IPS-NIHi11 (cell line): ENCODE data around the gene KCNQ1.

Experiments
- DNase-seq: peaks from one replicate; pipeline ENCODE4 v3.0.0; 2012; ENCODE audit warnings: mixed read lengths, low spot score

Gene KCNQ1

DNA sequence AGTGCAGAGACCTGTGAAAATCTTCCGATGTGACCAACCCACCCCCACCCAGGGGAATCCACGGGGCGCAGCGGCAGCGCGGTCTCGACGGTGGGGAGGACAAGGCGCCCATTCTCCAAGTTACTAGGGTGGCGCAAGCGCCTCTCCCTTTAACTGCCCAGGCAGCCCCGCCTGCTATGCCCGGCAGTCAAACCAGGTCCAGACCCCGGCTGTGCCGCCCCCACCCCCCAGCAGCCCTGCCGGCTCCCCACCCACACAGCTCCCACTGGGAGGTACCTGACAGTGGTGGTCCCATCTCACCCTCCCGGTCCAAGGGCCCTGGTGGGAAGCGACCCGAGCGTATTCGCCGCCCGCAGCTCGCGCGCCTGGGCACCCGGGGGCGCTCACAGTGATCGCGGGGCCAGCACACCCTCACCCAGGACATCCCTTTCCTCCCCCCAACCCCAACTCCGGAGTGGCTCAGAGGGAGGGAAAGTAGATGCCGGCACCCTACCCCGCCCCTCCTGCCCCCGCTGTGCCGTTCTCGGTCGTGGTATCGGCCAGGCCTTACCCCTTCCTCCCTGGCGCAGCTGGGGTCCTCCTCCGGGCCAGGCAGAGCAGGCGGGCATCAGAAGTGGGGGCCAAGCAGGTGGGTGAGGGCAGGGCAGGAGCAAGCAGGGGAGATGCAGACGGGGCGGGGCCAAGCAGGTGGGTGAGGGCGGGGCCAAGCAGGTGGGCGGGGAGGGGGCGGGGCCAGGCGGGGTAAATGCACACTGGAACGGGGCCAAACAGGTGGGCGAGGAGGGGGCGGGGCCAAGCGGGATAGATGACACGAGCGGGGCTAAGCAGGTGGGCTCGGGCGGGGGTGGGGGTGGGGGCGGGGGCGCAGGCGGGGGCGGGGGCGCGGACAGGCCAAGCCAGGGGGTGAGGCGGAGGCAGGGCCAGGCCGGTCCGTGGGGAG lies 657 bp upstream of the KCNQ1 start, which contains the start of gene TRPM5:
TSS of gene TRPM5 (minus strand) at position 634 of the 940 bp plus-strand sequence. CDS start 21,478 bp downstream, outside the sequence.
- peak; percentile 96 for DNase-seq

DNA sequence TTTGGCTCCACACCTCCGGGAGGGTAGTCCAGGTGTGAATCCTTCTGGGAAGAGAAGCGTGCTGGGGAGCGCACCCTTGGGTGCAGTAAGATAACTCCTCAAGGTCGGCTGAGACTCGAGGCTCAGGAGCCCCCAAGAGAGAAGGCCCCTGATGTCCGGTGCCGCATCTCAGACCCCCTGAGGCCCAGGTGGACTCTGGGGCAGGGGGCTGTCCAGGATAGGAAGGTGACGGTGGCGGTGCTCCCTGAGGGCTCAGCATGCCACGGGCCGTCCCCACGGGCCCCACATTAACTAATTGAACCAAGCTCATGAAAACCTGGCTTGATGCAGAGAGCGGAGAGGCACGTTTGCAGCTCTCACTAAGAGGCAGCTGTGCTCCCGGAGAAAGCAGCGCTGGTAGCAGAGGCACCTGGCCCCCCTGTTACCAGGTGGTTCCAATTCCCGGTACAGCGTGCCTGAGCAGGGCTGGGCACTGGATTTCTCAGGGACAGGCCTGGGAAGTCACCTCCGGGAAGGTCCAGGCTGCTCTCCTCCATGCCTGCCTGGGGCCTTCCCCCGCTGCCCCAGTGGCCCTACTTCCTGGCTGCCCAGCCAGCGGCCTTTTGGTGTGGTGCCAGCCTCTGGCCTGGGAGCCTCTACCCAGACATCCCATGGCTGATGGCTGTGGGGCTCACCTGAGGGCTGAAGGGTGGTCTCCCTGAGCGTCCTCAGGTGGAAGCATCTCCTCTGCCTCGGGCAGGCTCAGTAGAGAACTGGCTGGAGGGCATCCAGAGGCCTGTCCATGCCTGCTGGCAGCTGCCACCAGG lies 1.1 kb downstream of the KCNQ1 start:
- peak; percentile 42 for DNase-seq

GRCh38 chr11:2446590-2447252 lies 1.9 kb downstream of the KCNQ1 start:
- peak; percentile 8 for DNase-seq

DNA sequence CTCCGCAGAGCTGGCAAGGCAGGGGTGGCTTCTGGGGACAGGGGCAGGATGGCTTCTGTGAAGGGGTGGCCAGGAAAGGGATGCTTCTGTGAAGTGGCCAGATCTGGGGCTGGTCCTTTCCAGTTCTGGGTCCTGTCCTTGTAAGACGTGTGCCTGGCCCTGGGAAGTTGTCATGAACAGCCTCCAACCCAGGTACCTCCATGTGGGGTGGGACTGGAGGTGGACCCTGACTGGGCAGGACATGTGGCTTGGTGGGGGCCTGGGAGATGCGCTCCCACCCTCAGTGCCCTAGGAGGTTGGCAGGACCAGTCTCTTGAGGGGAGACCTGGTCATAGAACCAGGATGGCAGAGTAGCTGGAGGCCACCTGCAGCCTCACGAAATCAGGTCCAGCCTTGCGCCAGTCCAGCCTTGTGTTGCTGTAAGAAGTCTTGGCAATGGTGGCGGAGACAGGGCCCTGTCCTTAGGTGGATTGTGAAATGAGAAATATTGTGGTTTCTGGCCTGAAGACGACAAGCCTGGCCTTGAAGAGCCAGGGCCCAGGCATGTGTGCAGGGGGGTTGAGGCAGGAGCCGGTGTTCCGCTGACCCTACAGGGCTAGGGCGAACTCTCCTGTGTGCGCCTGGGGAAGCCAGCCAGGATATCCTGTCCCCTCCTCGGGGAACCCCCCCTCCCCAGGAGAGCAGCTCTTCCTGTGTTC lies 2.6 kb downstream of the KCNQ1 start:
- DNase-seq = peak; percentile 2

GRCh38 chr11:2447951-2448650 lies 3.3 kb downstream of the KCNQ1 start:
- peak; percentile 6 for DNase-seq

- DNase-seq = peak; percentile 3
Measured at GRCh38 chr11:2448661-2449547, 4.1 kb downstream of the KCNQ1 start.

GRCh38 chr11:2449548-2450320 lies 4.9 kb downstream of the KCNQ1 start:
- DNase-seq = peak; percentile 22

DNA sequence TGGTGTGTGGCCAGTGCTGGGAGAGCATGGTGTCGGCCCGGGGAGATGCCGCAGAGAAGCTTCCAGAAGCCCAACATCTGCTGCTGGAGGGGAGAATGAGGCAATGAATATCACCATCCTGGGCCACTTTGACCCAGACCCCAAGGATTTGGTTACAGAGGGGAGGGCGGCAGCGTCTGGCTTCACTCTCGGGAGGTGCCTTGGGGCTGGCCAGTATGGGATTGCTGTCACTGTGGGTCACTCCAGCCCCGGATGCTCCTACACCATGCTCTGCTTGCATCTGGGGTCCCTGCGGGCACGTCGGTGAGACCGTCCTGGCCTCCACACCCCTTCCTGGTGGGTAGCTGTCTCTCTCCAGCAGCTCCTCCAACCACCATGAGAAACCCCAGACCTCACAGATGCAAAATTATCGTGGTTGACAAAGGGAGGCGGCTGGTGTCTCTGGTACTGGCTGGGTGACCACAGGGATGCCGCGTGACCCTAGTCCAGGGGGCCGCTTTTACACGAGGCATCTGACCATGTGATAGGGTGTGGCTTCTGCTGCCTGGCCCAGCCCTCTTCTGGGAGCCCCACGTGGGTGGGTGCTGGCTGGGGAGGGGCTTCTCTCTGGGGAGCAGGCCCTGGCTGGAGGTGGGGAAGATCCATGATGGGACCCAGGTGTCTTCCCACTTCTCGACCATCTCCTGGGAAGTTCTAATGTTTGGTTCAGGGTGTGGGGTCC lies 5.7 kb downstream of the KCNQ1 start:
- DNase-seq = no peak

DNA sequence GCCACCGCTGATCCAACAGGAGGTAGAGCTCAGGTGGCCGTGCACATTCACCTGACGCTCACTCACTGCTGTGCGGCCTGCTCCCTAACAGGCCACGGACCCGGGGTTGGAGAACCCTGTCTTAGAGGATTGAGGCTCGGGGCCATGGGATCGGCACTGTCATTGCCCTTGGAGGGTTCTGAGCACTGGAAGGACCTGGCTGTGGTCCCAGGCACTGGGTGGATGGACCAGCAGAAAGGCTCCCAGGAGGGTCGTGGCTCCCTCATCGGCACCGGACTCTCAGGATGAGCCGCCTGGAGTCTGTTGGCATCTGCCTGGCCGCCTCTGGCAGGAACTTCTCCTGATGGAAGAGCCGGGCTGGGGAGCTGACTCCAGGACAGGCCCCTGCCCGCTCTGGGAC lies 6.5 kb downstream of the KCNQ1 start:
- no peak for DNase-seq

- no peak for DNase-seq
Measured at GRCh38 chr11:2451916-2452315, 7.1 kb downstream of the KCNQ1 start.

DNA sequence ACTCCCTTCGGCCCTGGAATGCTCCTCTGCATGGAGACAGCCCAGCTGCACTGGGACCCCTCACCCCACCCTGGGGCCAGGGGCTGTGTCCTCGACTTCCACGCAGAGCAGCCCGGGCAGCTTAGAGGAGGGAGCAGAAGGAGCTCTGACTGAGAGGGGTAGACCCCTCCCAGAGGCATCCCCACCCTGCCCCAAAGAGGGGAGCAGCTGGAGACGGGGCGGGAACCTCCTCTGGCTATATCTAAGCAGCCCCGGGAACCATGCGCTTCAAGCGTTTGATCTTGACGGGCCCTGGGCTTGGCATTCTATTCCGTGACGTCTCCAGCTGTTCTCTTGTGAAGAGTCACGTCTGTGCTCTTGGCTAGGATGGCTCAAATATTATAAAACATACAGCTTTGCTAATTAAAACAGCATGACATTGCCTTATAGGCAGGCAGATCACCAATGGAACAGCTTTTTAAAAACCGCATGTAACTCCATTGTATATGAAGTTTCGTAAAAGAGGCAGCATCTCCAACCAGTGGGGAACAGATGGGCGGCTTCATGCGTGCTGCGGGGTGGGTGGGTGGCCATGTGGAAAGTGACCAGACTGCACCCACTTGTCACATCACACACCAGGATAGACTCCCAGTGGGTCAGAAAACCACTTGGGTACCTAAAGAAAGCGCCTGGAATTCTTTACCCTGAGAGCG lies 7.7 kb downstream of the KCNQ1 start:
- no peak for DNase-seq

DNA sequence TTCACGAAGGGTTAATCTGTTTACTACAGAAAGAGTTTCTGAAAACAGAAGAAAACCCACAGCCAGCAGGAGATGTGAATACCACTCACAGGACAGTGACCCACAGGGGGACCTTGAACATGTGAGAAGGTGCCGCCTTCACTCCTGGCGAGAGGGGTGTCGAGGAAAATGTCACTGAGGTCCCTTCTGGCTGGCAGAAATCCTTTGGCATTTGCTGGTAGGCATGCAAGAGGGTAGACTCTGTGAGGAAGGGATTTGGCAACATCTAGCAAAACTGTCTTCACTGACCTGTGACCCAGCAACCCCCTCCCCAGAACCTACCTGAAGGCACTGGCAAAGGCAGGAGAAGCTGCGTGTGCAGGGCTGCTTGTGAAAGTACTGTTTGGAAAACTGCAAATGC lies 8.6 kb downstream of the KCNQ1 start:
- no peak for DNase-seq

DNA sequence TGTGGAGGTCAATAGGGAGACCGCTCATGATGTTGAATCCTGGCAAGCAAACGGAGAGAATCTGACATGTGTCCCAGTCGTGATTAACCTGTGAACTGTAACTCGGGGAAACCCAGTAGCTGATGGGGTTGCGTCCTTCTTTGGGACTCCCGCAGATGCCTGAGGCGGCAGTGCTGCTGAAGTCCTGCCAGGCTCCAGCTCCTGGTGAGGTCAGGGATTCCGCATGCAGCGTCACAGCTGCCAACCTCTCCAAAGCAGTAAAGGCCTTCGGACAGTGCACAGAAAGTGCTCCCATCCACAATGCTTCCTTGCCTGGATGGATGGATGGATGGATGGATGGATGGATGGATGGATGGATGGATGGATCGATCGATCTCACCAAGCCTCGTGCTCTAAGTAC lies 13.5 kb downstream of the KCNQ1 start:
- DNase-seq = no peak

- DNase-seq = no peak
Measured at GRCh38 chr11:2459016-2459725, 14.4 kb downstream of the KCNQ1 start.

DNA sequence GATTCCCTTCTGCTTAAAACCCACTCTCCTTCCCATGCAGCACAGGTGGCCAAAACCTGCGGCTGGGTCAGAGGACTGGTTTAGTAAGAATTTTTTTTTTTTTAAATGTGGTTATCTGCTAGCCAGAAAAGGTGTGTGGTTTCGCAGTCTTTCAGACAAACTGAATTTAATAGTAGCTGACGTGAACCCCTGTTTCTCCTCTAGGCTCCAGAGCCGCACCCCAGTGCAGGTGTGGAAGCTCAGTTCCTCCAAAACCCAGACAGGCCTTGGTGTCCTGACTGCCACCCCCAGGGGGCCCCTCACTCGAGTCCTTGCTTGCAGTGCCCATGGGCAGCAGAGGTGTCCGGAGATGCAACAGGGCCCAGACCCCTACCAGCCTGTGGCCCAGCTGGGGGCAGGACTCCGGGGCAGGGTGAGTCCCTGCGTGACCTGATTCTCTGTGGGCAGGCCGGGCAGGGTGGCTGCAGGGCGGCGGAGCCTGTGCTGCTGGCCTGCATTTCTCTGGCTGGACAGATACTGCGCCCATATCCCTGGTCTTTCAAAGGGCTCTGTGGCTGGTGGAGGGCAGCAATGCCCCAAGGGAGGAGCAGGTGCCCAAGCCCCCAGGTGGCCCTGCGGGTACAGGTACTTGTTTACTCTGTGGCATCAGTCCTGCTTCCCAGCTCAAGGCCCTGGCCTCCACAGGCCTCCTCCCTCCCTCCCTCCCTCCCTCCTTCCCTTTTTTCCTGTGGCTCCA lies 15.2 kb downstream of the KCNQ1 start:
- no peak for DNase-seq

DNA sequence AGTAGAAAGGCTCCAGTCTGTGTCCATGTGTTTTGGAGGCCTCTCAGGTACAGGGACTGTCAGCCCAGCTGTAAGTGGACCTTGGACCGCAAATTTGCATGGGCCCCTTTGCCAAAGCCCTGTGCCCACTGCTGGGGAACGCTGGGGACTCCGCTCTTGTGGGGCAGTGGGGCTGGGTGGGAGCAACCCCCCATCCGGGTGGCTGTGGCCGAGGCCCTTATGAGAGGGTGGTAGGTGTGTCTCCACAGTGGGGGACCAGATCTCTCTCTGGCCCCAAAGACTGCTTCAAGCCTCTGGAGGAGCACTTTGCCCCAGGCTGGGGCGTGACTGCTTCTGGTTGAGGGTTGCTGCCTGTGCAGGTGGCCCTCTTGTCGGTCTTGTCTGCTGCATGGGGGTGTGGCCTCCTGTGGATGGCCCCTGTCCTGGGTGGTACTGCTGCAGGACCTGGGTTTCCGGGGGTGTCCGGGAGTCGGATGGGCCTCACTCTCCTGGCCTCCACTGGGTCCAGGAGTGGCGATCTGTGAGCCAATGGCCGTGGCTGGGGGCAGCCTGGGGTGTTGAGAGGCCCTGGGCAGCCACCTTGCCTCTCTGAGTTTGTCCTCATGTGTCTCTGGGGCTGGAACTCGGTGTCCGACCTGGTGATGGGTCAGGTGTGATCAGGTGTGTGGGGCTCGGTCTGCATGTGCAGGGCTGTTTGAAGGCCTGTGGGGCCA lies 15.9 kb downstream of the KCNQ1 start:
- DNase-seq = no peak
